Anterior cingulate cortex (tissue), 58 donors: ENCODE data around the gene LGALS4.
"Not testable (repeated sequence)": the region's sequence is repeated elsewhere in the genome, so short reads cannot be mapped to it uniquely, and the experiment has no call there.

Experiments used
- DNase-seq, 58 donors: peaks; one replicate each; lab custom pipeline; 2025; lab: John Stamatoyannopoulos, UW

LGALS4 gene

GRCh38 chr19:38843175-38843758 lies 30.5 kb upstream of the LGALS4 start:
- no peak for DNase-seq

- no peak for DNase-seq
Measured at GRCh38 chr19:38842439-38843174, 29.9 kb upstream of the LGALS4 start.

DNA sequence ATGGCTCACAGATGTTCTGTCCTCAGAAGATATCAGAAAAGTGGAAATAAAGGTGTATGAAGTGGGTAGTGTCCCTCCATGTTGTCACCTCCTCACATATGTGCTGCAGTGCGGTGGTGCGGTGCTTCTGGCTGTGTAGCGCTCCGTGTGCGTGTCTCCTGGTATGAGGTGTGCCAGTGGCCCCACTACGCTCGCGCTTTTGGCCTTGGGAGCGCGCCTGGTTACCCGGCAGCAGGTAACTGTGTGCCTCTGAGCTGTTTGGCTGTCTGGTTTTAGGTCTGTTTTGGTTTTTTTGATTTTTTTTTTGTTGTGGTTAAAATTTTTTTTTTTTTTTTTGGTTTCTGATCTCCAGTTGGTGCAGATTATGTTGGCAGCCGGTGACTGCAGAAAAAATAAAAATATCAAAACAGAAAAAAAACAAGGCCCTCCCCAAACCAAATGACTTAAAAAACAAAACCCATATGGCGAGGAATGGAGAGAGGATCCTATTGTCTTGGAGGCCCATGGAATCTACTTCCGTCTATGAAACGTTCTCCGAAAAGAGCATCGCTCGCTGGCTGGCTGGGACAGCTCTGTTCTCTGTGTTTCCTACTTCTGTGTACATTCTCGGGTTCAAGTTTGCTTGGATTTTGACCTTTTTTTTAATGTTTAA lies 29.2 kb upstream of the LGALS4 start:
- DNase-seq = no peak

- DNase-seq = no peak
Measured at GRCh38 chr19:38841180-38841766, 28.5 kb upstream of the LGALS4 start.

DNA sequence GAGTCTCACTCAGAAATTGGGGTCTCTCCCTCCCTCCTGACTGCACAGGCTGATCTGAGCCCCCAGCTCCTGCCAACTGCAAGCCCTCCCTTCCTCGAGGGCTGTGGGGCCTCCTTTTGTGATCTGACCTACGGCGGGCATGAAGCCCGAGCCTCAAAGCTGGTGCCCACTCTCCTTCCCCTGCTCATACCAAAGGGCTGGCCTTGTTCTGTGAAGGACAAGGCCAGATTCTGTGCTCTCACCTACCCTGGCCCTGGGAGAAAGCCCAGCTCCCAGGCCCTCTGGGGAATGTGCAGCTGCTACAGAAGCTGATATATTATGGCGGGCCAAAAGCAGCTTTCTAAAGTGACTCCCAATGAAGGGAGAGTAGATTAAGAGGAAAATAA lies 27.8 kb upstream of the LGALS4 start:
- DNase-seq = no peak

DNA sequence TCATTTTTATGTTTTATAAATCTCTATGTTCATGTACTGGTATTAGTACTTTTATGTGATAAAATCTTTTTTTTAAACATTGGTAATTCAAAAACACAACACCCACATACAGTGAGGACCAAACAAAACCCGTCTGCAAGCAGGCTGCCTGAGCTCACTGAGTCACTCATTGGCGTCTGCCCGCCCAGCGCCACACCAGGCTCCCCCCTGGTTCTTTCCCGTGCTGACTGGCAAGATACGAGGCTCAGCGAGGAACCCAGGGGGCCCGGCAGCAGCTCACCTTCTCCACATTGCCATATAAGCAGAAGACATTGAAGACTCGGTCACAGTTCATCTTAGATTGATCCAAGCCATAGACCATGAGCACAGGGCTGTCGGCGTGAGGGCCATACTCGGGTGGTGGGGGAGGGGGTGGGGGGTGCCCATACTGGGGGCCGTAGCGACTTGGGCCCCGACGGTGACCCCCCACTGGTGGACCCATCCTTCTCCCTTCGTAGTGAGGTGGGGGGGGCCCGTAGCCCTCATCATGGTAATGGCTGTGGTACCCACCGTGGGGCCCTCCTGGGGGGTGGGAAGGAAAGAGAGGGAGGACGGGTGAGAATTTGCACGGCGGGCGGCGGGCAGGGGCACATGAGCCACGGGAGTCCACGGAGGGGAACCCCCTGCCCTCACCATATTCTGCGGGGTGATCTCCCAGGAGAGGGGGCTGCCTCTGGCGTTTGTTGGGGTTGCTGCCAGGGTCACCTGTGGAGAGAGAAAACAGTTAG lies 27.3 kb upstream of the LGALS4 start:
- DNase-seq = no peak

- no peak for DNase-seq
Measured at GRCh38 chr19:38838986-38839761, 26.4 kb upstream of the LGALS4 start.

DNA sequence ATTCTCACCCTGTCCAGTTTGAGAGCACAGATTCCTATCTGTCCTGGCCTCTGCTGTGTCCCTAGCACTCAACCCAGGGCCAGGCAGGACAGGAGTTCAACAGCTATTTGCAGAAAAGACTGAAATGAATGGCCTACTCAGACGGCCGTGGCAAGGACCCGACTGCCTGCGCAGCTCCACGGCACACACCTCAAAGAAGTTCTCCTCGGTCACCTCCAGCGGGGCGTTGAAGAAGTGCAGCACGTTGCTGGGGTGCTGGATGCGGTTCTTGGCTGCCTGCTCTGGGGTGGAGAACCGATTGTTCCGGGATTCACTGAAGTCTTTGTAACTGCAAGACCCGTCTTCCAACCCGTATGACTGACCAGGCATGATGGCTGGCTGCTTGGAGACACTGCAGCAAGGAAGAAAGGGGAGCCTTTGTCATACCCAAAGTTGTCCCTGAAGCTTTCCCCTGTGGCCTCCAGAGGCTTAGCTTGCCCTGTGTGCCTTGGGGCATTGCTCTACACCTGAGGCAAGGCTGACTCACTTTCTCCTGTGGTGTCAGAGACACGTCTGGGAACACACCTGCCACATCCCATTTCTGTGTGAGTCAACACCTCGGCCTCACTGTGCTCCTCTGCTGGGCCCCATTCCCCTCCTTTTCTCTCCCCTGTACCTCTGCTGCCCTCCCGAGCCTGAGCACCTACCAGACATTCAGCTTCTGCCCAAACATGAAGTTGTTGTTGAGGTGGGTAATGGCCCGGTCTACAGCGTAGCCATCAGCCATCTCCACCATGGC lies 25.7 kb upstream of the LGALS4 start:
- DNase-seq = no peak

DNA sequence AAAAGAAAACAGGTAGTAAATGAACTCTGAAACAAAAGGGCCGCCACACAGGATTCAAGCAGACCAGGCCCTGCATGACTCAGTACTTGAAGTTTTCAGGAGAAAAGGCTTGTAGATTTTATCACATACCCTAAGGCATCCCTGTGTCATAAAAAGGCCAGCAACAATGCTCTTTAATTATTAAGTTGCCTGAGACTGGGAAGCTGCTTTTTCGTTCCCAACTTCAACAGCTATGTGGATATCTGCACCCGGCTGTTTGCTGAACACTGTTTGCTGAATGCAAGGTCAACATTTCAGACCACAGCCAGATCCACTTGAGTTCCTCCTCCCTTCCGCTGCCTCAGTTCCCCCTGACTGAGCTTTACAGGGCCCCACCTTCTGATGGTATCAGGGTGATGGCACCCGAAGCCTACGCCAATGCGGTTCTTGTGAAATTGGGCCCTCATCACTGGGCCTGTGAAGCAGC lies 24.9 kb upstream of the LGALS4 start:
- no peak for DNase-seq

GRCh38 chr19:38836983-38837626 lies 24.4 kb upstream of the LGALS4 start:
- no peak for DNase-seq

GRCh38 chr19:38836159-38836982 lies 23.6 kb upstream of the LGALS4 start:
- DNase-seq = no peak

- DNase-seq = no peak
Measured at GRCh38 chr19:38834590-38834989, 21.8 kb upstream of the LGALS4 start.

GRCh38 chr19:38834104-38834490 lies 21.4 kb upstream of the LGALS4 start:
- no peak for DNase-seq

GRCh38 chr19:38833092-38833425 lies 20.3 kb upstream of the LGALS4 start:
- DNase-seq = no peak

- DNase-seq = peak in 36 of 58 donors; percentile 7 to 72 (median 38)
Measured at GRCh38 chr19:38831142-38831605, 18.4 kb upstream of the LGALS4 start.

DNA sequence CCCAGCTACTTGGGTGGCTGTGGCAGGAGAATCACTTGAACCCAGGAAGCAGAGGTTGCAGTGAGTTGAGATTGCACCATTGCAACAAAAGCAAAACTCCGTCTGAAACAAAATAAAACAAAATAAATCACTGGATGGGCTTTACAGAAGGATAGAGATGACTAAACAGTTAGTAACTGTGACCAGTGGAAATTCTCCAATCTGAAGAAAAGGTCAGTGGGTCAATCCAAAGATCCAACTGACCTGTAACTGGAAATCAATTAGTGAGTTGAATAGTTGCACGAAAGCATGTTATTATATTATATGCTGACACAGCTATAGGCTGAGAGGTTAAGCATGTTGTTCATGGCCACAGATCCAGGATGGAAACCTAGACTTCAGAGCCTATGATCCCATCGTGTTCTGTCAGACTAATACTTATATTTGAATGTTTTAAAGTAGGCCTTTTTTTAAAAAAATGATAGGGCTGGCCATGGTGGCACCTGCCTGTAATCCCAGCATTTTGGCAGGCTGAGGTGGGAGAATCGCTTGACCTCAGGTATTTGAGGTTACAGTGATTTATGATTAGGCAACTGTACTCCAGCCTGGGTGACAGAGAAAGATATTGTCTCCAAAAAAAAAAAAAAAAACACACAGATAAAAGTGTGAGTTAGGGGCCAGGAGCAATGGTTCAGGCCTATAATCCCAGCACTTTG lies 17.4 kb upstream of the LGALS4 start:
- DNase-seq = no peak

DNA sequence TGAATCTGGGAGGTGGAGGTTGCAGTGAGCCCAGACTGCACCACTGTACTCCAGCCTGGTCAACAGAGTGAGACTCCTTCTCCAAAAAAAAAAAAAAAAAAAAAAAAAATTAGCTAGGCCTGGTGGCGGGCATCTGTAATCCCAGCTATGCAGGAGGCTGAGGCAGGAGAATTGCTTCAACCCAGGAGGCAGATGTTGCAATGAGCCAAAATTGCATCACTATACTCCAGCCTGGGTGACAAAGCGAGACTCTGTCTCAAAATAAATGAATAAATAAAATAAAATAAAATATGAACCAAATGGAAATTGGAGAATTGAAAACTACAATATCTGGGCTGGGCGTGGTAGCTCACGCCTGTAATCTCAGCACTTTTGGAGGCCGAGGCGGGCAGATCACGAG lies 16.5 kb upstream of the LGALS4 start:
- not testable (repeated sequence) for DNase-seq
